ENCODE measurements around the gene PBX3. TPM values are rescaled to one million over a fixed set of nuclear protein-coding genes. Genes with fewer than 3 reads are reported as not detected.

Gene PBX3
- total RNA-seq, 1 donor from 2014 or later, result 71.6 TPM

DNA sequence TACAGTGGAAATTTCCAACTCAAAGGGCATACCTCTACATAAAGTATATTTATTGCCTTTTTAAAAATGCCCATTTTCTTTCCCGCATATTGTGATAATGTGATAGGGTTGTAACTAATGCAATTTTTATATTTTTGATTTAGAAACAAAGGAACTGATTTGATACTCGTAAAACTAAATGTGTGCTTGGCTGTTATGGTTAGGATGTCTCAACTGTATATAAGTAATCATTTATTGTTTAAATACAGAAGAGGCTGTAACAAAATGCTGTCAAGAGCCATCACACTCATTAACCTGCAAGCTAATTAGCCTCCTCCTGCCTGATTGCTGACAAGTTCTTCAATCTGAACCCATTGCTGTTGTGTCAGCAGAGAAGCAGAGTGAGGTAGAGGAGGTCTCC lies 149.2 kb downstream of the PBX3 start:
- Mint-ChIP-seq H3K27ac (ENCODE audit: unreplicated experiment) (no peak overlapping the region), H3K9me3 (no peaks in the 10 kb centered on the region), H3K4me3 (no peak overlapping the region), H3K36me3 (ENCODE audit: low read depth) (no peaks in the 10 kb centered on the region), H3K4me1 (peaks cover 3% of the 10 kb centered on the region), H3K27me3 (ENCODE audit: low read depth) (no peaks in the 10 kb centered on the region)
- TF ChIP-seq, protein P1, sequence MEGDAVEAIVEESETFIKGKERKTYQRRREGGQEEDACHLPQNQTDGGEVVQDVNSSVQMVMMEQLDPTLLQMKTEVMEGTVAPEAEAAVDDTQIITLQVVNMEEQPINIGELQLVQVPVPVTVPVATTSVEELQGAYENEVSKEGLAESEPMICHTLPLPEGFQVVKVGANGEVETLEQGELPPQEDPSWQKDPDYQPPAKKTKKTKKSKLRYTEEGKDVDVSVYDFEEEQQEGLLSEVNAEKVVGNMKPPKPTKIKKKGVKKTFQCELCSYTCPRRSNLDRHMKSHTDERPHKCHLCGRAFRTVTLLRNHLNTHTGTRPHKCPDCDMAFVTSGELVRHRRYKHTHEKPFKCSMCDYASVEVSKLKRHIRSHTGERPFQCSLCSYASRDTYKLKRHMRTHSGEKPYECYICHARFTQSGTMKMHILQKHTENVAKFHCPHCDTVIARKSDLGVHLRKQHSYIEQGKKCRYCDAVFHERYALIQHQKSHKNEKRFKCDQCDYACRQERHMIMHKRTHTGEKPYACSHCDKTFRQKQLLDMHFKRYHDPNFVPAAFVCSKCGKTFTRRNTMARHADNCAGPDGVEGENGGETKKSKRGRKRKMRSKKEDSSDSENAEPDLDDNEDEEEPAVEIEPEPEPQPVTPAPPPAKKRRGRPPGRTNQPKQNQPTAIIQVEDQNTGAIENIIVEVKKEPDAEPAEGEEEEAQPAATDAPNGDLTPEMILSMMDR (conservative IDR thresholded peaks at IDR 0.05), result no peak
- no peak for DNase-seq (ENCODE audit: low read depth, low spot score)

DNA sequence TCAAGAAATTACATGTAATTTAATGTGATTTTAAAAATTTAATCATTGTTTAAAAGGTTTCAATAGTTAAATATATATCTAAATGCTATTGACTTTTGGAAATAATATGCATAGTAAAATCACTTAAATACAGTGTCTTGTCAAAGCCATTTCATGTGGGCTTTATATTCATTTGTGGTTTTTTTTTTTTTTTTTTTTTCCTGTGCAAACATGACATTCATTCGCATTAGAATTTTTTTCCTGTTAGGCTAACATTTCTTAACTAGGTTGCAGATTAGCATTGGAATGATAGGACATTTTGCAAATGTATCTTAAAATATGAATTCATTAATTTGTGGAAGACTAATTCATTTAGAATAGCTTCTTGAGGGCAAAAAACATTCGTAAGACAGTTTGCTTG lies 149.8 kb downstream of the PBX3 start:
- no peak for DNase-seq (ENCODE audit: low read depth, low spot score)
- Mint-ChIP-seq H3K4me1 (peaks cover 3% of the 10 kb centered on the region), H3K27ac (ENCODE audit: unreplicated experiment) (no peak overlapping the region), H3K9me3 (no peaks in the 10 kb centered on the region), H3K27me3 (ENCODE audit: low read depth) (no peaks in the 10 kb centered on the region), H3K36me3 (ENCODE audit: low read depth) (no peaks in the 10 kb centered on the region), H3K4me3 (no peak overlapping the region)
- TF ChIP-seq, protein P1 (conservative IDR thresholded peaks at IDR 0.05), result no peak

DNA sequence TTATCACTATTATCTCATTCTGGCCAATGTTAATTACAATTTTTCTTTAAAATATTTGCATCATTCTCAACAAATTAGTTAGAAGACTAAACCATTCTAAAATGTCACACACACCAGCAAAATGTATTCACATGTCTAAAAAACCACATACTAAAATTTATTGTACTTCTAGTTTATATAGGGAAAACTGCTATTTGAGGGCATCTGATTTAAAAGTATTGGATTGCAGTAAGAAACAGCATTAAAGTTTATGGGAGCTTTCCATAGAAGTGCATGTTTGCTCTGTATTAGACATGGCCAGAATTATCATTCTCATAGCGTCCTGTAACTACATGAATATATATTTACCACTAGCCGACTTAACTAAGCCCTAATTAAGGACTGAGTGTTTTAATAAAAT lies 150.3 kb downstream of the PBX3 start:
- TF ChIP-seq, protein P1 (conservative IDR thresholded peaks at IDR 0.05), result no peak
- Mint-ChIP-seq H3K27ac (ENCODE audit: unreplicated experiment) (no peak overlapping the region), H3K27me3 (ENCODE audit: low read depth) (no peaks in the 10 kb centered on the region), H3K4me3 (no peak overlapping the region), H3K9me3 (no peaks in the 10 kb centered on the region), H3K4me1 (peaks cover 3% of the 10 kb centered on the region), H3K36me3 (ENCODE audit: low read depth) (no peaks in the 10 kb centered on the region)
- DNase-seq (ENCODE audit: low read depth, low spot score), result no peak

DNA sequence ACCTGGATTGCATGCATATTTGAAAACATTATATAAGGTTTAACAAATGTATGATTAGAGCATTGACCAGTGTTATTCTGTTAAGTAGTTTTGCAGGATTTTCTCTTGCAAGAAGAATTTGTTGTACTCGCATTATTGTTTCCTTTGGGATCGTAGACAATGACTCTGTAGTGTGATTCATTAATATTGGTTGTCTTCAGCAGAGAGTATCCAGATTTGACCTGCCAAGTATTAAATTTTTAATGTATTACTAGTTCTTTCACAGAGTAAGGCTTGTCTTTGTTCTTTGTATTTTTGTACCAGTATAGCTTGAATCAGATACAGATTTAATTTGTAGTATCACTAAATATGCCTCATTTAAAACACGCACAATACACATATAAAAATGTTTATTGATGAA lies 155.0 kb downstream of the PBX3 start:
- Mint-ChIP-seq H3K4me3 (no peak overlapping the region), H3K4me1 (peaks cover 28% of the 10 kb centered on the region), H3K36me3 (ENCODE audit: low read depth) (no peaks in the 10 kb centered on the region), H3K9me3 (no peaks in the 10 kb centered on the region), H3K27ac (ENCODE audit: unreplicated experiment) (no peak overlapping the region), H3K27me3 (ENCODE audit: low read depth) (no peaks in the 10 kb centered on the region)
- TF ChIP-seq, protein P1 (conservative IDR thresholded peaks at IDR 0.05), result no peak
- DNase-seq (ENCODE audit: low read depth, low spot score), result no peak

DNA sequence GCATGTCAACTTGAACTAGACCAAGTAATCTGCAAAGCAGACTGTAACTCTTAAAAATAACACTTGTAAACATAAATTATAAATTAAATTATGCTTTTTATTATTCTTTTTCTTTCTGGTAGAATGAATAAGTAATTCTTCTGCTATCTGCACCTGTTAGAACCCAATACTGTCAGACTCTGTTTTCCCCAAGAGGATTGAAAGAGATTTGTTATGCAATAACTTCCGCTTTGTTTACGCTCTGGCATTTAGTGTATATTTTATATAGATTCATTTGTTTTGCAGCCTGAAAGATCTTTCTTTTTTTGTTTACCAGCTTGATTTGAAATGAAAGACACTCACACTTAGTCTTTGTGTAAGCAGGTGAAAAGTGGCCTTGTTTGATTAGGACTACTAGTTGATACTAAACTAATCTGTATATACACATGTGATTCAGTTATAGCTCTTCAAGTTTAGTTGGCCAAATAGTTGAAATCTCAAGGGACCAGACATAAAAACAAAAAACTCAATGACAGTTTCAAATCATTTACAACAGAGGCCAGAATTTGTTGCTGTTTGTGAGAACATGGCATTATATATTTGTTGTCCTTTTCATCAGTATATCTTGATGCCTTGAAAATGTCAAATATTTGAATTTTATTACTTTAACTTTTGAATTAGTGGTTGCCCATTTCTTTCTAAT lies 155.8 kb downstream of the PBX3 start:
- Mint-ChIP-seq H3K27me3 (ENCODE audit: low read depth) (no peaks in the 10 kb centered on the region), H3K4me1 (peaks cover 33% of the 10 kb centered on the region), H3K27ac (ENCODE audit: unreplicated experiment) (no peak overlapping the region), H3K9me3 (no peaks in the 10 kb centered on the region), H3K36me3 (ENCODE audit: low read depth) (no peaks in the 10 kb centered on the region), H3K4me3 (no peak overlapping the region)
- DNase-seq (ENCODE audit: low read depth, low spot score), result no peak
- TF ChIP-seq, protein P1 (conservative IDR thresholded peaks at IDR 0.05), result no peak
